ENCODE measurements around the gene CALHM5. TPM values are rescaled to one million over a fixed set of nuclear protein-coding genes. Genes with fewer than 3 reads are reported as not detected.

The CALHM5 gene
- total RNA-seq, 2 donors from 2014 or later = 0.32 to 1.8 TPM

- Histone ChIP-seq H3K27ac (no peak overlapping the region), H3K4me3 (no peak overlapping the region), H3K4me1 (replicated peaks) (no peaks in the 10 kb centered on the region), H3K36me3 (no peaks in the 10 kb centered on the region), H3K27me3 (replicated peaks; ENCODE audit: insufficient read depth) (no peaks in the 10 kb centered on the region), H3K9me3 (no peaks in the 10 kb centered on the region)
- TF ChIP-seq POLR2A (IDR thresholded peaks at IDR 0.05) (no peak), CTCF (IDR thresholded peaks at IDR 0.05) (no peak), POLR2AphosphoS5 (IDR thresholded peaks at IDR 0.05) (no peak)
- no peak for DNase-seq (ENCODE audit: low spot score)
- intact Hi-C loops (cut with DNase I) = no loop called here
- 91% methylated on average over 5 of the region's 5 CpGs for WGBS
Observed at GRCh38 chr6:116556814-116557415, 45.5 kb downstream of the CALHM5 start.

GRCh38 chr6:116557893-116558292 lies 46.5 kb downstream of the CALHM5 start:
- H3K4me3 ChIP-seq = no peak overlapping the region
- 12% methylated on average over 5 of the region's 5 CpGs for WGBS
- peak; percentile 51 for DNase-seq (ENCODE audit: low spot score)
- H3K27ac ChIP-seq = no peak overlapping the region
- no peak for TF ChIP-seq CTCF (IDR thresholded peaks at IDR 0.05)
- TF ChIP-seq POLR2AphosphoS5 (IDR thresholded peaks at IDR 0.05) = peak; percentile 42
- no peaks in the 10 kb centered on the region for H3K36me3 ChIP-seq
- no peaks in the 10 kb centered on the region for H3K27me3 ChIP-seq (replicated peaks; ENCODE audit: insufficient read depth)
- H3K4me1 ChIP-seq (replicated peaks) = no peaks in the 10 kb centered on the region
- intact Hi-C loops (cut with DNase I) = no loop called here
- H3K9me3 ChIP-seq = no peaks in the 10 kb centered on the region

GRCh38 chr6:116560130-116560529 lies 48.7 kb downstream of the CALHM5 start:
- WGBS = 61% methylated on average over 2 of the region's 2 CpGs
- DNase-seq (ENCODE audit: low spot score) = no peak
- intact Hi-C loops (cut with DNase I) = loop anchor here (2.0 to 10.0 kb wide), 2 partner anchors 23 to 45 kb away; partner anchors contain the start of gene CALHM5
- Histone ChIP-seq H3K9me3 (no peaks in the 10 kb centered on the region), H3K4me1 (replicated peaks) (no peaks in the 10 kb centered on the region), H3K36me3 (no peaks in the 10 kb centered on the region), H3K27me3 (replicated peaks; ENCODE audit: insufficient read depth) (no peaks in the 10 kb centered on the region), H3K4me3 (no peak overlapping the region), H3K27ac (no peak overlapping the region)
- TF ChIP-seq POLR2AphosphoS5 (IDR thresholded peaks at IDR 0.05) (no peak), CTCF (IDR thresholded peaks at IDR 0.05) (no peak), POLR2A (IDR thresholded peaks at IDR 0.05) (no peak)

- Histone ChIP-seq H3K4me3 (no peak overlapping the region), H3K27ac (no peak overlapping the region), H3K36me3 (no peaks in the 10 kb centered on the region), H3K9me3 (no peaks in the 10 kb centered on the region), H3K4me1 (replicated peaks) (no peaks in the 10 kb centered on the region), H3K27me3 (replicated peaks; ENCODE audit: insufficient read depth) (no peaks in the 10 kb centered on the region)
- peak; percentile 70 for DNase-seq (ENCODE audit: low spot score)
- intact Hi-C loops (cut with DNase I) = loop anchor here (2.0 to 10.0 kb wide), 2 partner anchors 25 to 47 kb away; partner anchors contain the start of gene CALHM5
- 38% methylated on average over 9 of the region's 9 CpGs for WGBS
- TF ChIP-seq CTCF (IDR thresholded peaks at IDR 0.05) (peak; percentile 83 to 91 (median 86)), POLR2AphosphoS5 (IDR thresholded peaks at IDR 0.05) (no peak)
Observed at GRCh38 chr6:116561377-116562018, 50.1 kb downstream of the CALHM5 start.

- intact Hi-C loops (cut with DNase I) = loop anchor here (10.0 kb wide), 1 partner anchor 47 kb away; the partner anchor contains the start of gene CALHM5
- H3K27ac ChIP-seq = no peak overlapping the region
- H3K4me3 ChIP-seq = no peak overlapping the region
- H3K27me3 ChIP-seq (replicated peaks; ENCODE audit: insufficient read depth) = no peaks in the 10 kb centered on the region
- H3K36me3 ChIP-seq = no peaks in the 10 kb centered on the region
- no peaks in the 10 kb centered on the region for H3K4me1 ChIP-seq (replicated peaks)
- TF ChIP-seq POLR2AphosphoS5 (IDR thresholded peaks at IDR 0.05) (no peak), CTCF (IDR thresholded peaks at IDR 0.05) (no peak), POLR2A (IDR thresholded peaks at IDR 0.05) (no peak)
- no peaks in the 10 kb centered on the region for H3K9me3 ChIP-seq
- WGBS = 94% methylated on average over 4 of the region's 4 CpGs
- no peak for DNase-seq (ENCODE audit: low spot score)
Observed at GRCh38 chr6:116562019-116562403, 50.6 kb downstream of the CALHM5 start.
